ENCODE measurements around the gene MPP4. TPM values are rescaled to one million over a fixed set of nuclear protein-coding genes. Genes with fewer than 3 reads are reported as not detected.

Gene MPP4
- total and polyA plus RNA-seq, 10 of the 15 experiments (the other 5 are each of a cell fraction or from before 2014, with no cell fraction given) = 0.03 to 0.14 (median 0.05) TPM; not detected in 4

DNA sequence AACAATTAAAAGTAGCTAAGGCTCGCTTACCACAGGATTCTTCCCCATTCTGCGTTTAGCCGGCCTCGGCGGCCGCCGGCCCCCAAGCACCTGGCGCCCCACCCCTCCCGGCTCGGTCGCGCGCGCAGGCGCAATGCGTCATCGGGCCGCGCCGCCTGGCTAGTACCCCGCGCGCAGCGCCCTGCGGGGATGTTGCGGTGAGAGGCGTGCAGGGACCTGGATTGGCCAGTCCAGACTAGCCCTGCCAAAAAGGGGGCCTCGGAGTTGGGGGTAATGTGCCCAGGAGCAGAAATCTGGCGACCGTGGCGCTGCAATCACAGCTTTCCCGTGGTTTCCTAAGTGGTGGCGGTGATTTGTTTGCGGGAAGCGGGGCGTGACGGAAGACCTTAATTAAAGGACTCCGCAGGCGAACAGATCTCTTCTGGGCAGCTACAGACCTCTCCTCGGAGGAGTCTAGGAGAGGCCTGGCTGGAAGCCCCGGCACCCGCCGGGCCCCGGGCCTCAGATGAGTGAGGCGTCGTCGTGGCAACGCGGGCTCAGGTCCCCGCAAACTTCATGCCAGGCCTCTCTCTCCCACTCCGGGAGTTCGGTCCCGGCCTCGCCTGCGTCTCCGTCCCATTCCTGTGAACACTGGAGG lies 55.7 kb downstream of the MPP4 start (continued):
- TF ChIP-seq FOS (IDR thresholded peaks at IDR 0.05; ENCODE audit: borderline replicate concordance, extremely low read depth, insufficient read length) (no peak), SMC3 (IDR thresholded peaks at IDR 0.05; ENCODE audit: borderline replicate concordance, low read length) (no peak), POLR2AphosphoS5 (IDR thresholded peaks at IDR 0.05; ENCODE audit: low read length) (peak; percentile 84), CBX3 (IDR thresholded peaks at IDR 0.05; ENCODE audit: borderline replicate concordance, low read depth) (no peak), ASH2L (IDR thresholded peaks at IDR 0.05; ENCODE audit: borderline replicate concordance, low read depth) (peak; percentile 39; the same call in 1 of the 2 replicates), POLR2AphosphoS2 (IDR thresholded peaks at IDR 0.05; ENCODE audit: low read depth, low read length) (no peak), SIX5 (IDR thresholded peaks at IDR 0.05; ENCODE audit: low read depth, low read length, severe bottlenecking) (no peak), POU2F2 (IDR thresholded peaks at IDR 0.05; ENCODE audit: borderline replicate concordance, low read depth, low read length) (0 out of 3 replicates have a peak, but pooled peaks have one; percentile 9), BCL11A (IDR thresholded peaks at IDR 0.05; ENCODE audit: low read depth, low read length) (peak; percentile 27; the same call in 1 of the 2 replicates), HDAC6 (IDR thresholded peaks at IDR 0.05; ENCODE audit: unreplicated experiment) (no peak), MXI1 (IDR thresholded peaks at IDR 0.05; ENCODE audit: low read depth, low read length) (peak; percentile 76; the same call in 1 of the 2 replicates), BACH1 (IDR thresholded peaks at IDR 0.05; ENCODE audit: borderline replicate concordance) (no peak), MYB (IDR thresholded peaks at IDR 0.05; ENCODE audit: borderline replicate concordance, low read depth, low read length) (no peak), SRF (IDR thresholded peaks at IDR 0.05; ENCODE audit: low read depth in 2 of 2, low read length in 2 of 2) (peak in 1 of 2 experiments; percentile 84; a peak in 2 of 4 replicates), RAD51 (IDR thresholded peaks at IDR 0.05) (no peak), EZH2 (IDR thresholded peaks at IDR 0.05; ENCODE audit: borderline replicate concordance, control insufficient read depth, low read depth, low read length) (no peak), HDAC2 (IDR thresholded peaks at IDR 0.05) (no peak), BMI1 (IDR thresholded peaks at IDR 0.05; ENCODE audit: borderline replicate concordance) (no peak), TBL1XR1 (IDR thresholded peaks at IDR 0.05; ENCODE audit: low read depth, low read length) (no peak), NR2C2 (IDR thresholded peaks at IDR 0.05; ENCODE audit: borderline replicate concordance, control insufficient read depth, insufficient read length, low read depth) (no peak), HSF1 (IDR thresholded peaks at IDR 0.05; ENCODE audit: low read depth, low read length) (no peak), EGR1 (IDR thresholded peaks at IDR 0.05; ENCODE audit: borderline replicate concordance in 1 of 2, low read depth in 2 of 2, low read length in 2 of 2) (peak in 1 of 2 experiments; percentile 35; a peak in 1 of 3 replicates), RBBP5 (conservative IDR thresholded peaks at IDR 0.05) (no peak), E2F4 (IDR thresholded peaks at IDR 0.05; ENCODE audit: low read depth, low read length) (no peak), ZSCAN29 (IDR thresholded peaks at IDR 0.05) (no peak)
- TF ChIP-seq, protein P1, sequence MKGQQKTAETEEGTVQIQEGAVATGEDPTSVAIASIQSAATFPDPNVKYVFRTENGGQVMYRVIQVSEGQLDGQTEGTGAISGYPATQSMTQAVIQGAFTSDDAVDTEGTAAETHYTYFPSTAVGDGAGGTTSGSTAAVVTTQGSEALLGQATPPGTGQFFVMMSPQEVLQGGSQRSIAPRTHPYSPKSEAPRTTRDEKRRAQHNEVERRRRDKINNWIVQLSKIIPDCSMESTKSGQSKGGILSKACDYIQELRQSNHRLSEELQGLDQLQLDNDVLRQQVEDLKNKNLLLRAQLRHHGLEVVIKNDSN (IDR thresholded peaks at IDR 0.05; ENCODE audit: borderline replicate concordance, extremely low read length, insufficient read depth, low read depth, low read length) = no peak
- TF ChIP-seq, protein P2, sequence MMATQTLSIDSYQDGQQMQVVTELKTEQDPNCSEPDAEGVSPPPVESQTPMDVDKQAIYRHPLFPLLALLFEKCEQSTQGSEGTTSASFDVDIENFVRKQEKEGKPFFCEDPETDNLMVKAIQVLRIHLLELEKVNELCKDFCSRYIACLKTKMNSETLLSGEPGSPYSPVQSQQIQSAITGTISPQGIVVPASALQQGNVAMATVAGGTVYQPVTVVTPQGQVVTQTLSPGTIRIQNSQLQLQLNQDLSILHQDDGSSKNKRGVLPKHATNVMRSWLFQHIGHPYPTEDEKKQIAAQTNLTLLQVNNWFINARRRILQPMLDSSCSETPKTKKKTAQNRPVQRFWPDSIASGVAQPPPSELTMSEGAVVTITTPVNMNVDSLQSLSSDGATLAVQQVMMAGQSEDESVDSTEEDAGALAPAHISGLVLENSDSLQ (IDR thresholded peaks at IDR 0.05) = no peak
